Thyroid gland (tissue), 4 donors: ENCODE data around the gene UFC1.

Source experiments
- CTCF ChIP-seq, 6 experiments: fragments of 200-600 bp in 3 of 6; fragments of 450-650 bp in 3 of 6; sonication (generic) in 3 of 6; IDR thresholded peaks; one replicate each; pipeline ENCODE4 v1.5.1; 2016 to 2019; ENCODE audit warnings: antibody characterized with exemption in 6 of 6, mild to moderate bottlenecking in 2 of 6, inconsistent platforms in 1 of 6, moderate library complexity in 1 of 6
- POLR2A ChIP-seq, 2 donors: fragments of 450-650 bp; IDR thresholded peaks; one replicate each; pipeline ENCODE4 v1.6.1; 2017; ENCODE audit warnings: antibody characterized with exemption in 2 of 2, mild to moderate bottlenecking in 2 of 2, moderate library complexity in 1 of 2

GRCh38 chr1:161162052-161162451 is 8.3 kb downstream of the UFC1 start:
- no peak for TF ChIP-seq CTCF (IDR thresholded peaks at IDR 0.05)
- no peak for TF ChIP-seq POLR2A (IDR thresholded peaks at IDR 0.05)
